RWPE2 (cell line): ENCODE data around the gene ADAMTS4.

ENCODE experiments used
- ATAC-seq: fragments of 200-7000 bp; cut with Tn5 transposase; 3 replicates; pipeline ENCODE4 v1.9.1; 2021; ENCODE audit warnings: low read depth
- DNase-seq: peaks from one replicate; pipeline ENCODE4 v3.0.0-alpha.2; 2020; ENCODE audit warnings: low spot score
- H3K27ac ChIP-seq: fragments of 450-650 bp; 2 replicates; pipeline ENCODE4 v1.5.1; 2017; ENCODE audit warnings: mild to moderate bottlenecking; ENCODE audit not compliant: poor library complexity, severe bottlenecking
- H3K27me3 ChIP-seq: fragments of 250-450 bp; sonication (Bioruptor Pico); 2 replicates; pipeline ENCODE4 v1.5.1; 2021; ENCODE audit warnings: mild to moderate bottlenecking, moderate library complexity; ENCODE audit not compliant: insufficient read depth, poor library complexity, severe bottlenecking
- H3K36me3 ChIP-seq: fragments of 250-450 bp; sonication (Bioruptor Pico); 2 replicates; pipeline ENCODE4 v1.5.1; 2020; ENCODE audit warnings: low read depth, mild to moderate bottlenecking, moderate library complexity
- H3K4me1 ChIP-seq: fragments of 250-450 bp; sonication (Bioruptor Pico); 2 replicates; pipeline ENCODE4 v1.5.1; 2021; ENCODE audit warnings: mild to moderate bottlenecking, moderate library complexity; ENCODE audit not compliant: insufficient read depth, poor library complexity, severe bottlenecking
- H3K4me3 ChIP-seq: fragments of 250-450 bp; sonication (Bioruptor Pico); 2 replicates; pipeline ENCODE4 v1.5.1; 2021; ENCODE audit warnings: mild to moderate bottlenecking, moderate library complexity; ENCODE audit not compliant: severe bottlenecking
- H3K9me3 ChIP-seq: fragments of 250-450 bp; sonication (Bioruptor Pico); 2 replicates; pipeline ENCODE4 v1.5.1; 2021; ENCODE audit warnings: mild to moderate bottlenecking, moderate library complexity; ENCODE audit not compliant: severe bottlenecking
- TF ChIP-seq, protein P1 (sequence below): fragments of 450-650 bp; IDR thresholded peaks from one replicate; pipeline ENCODE4 v1.5.1; 2017; ENCODE audit warnings: mild to moderate bottlenecking, moderate library complexity; ENCODE audit not compliant: poor library complexity, severe bottlenecking

Gene ADAMTS4

DNA sequence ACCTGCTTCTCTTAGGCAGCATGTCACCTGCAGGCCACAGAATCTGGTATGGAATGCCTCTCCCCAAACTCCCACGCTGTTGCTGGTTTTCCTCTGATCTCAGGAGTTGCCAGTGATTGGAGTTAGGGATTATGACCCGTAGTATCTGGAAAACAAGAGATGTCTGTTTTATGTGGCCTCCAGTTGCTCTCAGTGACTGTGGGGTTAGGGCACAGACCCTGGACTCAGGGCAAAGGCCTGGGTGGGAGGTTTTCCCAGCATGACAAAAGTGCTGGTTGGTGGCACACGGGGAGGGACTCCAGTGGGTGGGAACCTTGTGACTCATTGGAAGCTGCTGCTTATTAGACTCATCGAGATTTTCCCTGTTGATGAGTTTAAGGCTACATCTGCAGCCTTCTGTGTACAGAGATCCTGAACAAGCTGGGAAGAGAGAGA, 39.2 kb upstream of the ADAMTS4 start, which contains the start of gene NR1I3:
Gene NR1I3 (minus strand): TSS at position 165 of the 435 bp plus-strand sequence. CDS start 1,638 bp downstream, outside the sequence.
- H3K27ac ChIP-seq: no peak within 1 kb of the TSS
- no peaks in the 10 kb centered on the region for H3K4me1 ChIP-seq
- H3K4me3 ChIP-seq: no peak within 1 kb of the TSS
- no peaks in the 10 kb centered on the region for H3K36me3 ChIP-seq
- TF ChIP-seq, protein P1, sequence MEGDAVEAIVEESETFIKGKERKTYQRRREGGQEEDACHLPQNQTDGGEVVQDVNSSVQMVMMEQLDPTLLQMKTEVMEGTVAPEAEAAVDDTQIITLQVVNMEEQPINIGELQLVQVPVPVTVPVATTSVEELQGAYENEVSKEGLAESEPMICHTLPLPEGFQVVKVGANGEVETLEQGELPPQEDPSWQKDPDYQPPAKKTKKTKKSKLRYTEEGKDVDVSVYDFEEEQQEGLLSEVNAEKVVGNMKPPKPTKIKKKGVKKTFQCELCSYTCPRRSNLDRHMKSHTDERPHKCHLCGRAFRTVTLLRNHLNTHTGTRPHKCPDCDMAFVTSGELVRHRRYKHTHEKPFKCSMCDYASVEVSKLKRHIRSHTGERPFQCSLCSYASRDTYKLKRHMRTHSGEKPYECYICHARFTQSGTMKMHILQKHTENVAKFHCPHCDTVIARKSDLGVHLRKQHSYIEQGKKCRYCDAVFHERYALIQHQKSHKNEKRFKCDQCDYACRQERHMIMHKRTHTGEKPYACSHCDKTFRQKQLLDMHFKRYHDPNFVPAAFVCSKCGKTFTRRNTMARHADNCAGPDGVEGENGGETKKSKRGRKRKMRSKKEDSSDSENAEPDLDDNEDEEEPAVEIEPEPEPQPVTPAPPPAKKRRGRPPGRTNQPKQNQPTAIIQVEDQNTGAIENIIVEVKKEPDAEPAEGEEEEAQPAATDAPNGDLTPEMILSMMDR: no peak
- H3K9me3 ChIP-seq: no peaks in the 10 kb centered on the region
- ATAC-seq (peak; percentile 14; the same call in 1 of the 3 replicates), DNase-seq (no peak)
- no peaks in the 10 kb centered on the region for H3K27me3 ChIP-seq

DNA sequence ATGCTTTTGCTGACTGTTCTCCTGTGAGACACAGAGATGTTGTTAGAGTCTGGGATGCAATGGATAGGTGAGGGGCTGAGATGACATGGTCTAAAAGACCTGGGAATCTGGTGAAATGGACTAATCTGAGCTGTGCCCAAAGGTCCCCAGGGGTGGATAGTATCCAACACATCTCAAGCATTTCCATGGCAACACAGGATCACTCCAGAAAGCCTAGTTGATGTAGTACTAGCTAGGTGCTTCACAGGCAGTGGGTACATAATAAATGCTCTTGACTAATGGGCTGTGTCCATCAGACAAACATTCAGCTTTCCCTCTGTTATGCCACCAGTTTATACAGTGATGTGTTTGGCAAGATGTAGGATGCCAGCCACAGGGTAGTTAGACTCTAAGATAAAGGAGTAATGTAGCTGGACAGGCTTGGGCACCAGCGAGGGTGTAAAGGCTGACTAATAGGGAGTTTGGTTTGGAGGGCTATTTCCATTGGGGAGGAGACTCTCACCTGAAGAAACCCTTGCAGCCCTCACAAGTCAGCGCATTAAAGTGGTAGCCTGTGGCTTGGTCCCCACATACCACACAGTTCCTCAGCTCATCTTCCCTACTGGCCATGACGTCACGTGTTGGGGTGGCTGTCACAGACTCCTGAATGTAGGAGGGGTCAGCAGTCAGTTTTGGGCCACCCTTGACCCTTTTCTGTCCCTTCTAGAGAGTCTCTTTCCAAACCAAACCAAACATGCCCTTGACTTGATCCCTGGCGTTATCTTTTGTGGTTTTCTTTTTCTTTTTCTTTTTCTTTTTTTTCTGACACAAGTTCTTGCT, 37.3 kb upstream of the ADAMTS4 start:
- Histone ChIP-seq H3K4me3 (no peak overlapping the region), H3K36me3 (no peaks in the 10 kb centered on the region), H3K4me1 (no peaks in the 10 kb centered on the region), H3K9me3 (no peaks in the 10 kb centered on the region), H3K27me3 (no peaks in the 10 kb centered on the region), H3K27ac (no peak overlapping the region)
- peak; percentile 19; the same call in 1 of the 3 replicates for ATAC-seq
- no peak for DNase-seq
- TF ChIP-seq, protein P1: no peak

DNA sequence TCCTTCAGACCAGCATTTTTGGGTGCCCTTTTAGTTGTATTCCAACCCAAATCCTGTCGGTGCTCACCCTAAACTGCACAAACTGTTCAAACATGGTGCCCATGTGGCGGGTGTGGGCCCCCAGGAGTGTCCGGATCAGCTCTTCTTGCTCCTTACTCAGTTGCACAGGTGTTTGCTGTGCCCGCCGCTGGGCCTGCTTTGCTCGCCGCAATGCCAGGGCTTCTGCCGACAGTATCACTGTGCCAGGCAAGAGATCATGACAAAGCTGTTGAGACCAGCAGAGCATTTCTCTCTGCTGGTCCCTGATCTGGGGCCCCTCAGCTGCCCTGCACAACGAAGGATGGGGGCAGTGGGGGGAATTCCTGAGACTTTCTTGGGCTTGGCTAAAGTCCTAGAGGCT, 34.2 kb upstream of the ADAMTS4 start:
- DNase-seq: no peak
- Histone ChIP-seq H3K36me3 (peaks cover 12% of the 10 kb centered on the region), H3K4me1 (no peaks in the 10 kb centered on the region), H3K9me3 (no peaks in the 10 kb centered on the region), H3K27ac (no peak overlapping the region), H3K27me3 (no peaks in the 10 kb centered on the region), H3K4me3 (no peak overlapping the region)
- TF ChIP-seq, protein P1: no peak
- no peak for ATAC-seq

DNA sequence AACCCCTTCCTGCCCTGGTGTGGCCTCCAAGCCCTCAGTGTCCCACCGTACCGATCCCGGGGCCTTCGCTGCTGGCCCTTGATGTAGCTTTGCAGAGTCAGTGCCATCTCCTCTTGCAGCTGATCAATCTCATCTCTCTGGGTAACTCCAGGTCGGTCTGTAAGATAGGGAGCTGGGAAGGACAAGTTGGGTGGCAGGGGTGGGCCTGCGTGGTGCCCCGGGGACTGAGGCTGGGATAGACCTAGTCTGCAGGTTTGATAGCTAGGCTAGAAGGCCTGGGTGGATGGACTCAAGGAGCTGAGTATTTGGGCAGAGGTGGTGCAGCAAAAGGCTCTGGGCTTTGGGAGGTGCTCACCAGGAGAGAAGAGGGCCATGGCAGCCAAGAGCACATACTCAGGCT, 31.9 kb upstream of the ADAMTS4 start:
- Histone ChIP-seq H3K27ac (no peak overlapping the region), H3K4me1 (peaks cover 13% of the 10 kb centered on the region), H3K27me3 (no peaks in the 10 kb centered on the region), H3K9me3 (no peaks in the 10 kb centered on the region), H3K36me3 (peaks cover 14% of the 10 kb centered on the region), H3K4me3 (no peak overlapping the region)
- no peak for DNase-seq
- ATAC-seq: no peak
- TF ChIP-seq, protein P1: no peak

DNA sequence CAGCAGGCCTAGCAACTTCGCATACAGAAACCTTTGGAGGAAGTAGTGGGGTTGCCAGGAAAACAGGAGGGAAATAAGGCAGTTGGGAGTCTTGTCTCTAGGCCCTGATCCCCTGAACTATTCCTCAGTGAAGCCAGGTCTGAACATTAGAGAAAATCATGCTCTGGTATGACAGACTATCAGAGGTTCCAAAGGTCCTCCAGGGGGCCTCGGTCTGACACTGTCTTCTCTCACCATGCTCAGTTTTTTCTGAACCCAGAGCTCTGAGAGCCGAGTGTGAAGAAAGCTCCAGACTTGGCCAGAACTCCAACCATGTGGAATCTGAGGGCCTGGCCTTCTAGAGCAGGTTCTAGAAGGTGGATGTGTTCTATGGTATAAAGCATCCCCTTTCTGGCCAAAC, 31.0 kb upstream of the ADAMTS4 start:
- no peaks in the 10 kb centered on the region for H3K9me3 ChIP-seq
- H3K4me1 ChIP-seq: peaks cover 13% of the 10 kb centered on the region

More for the DNA sequence above, 31.0 kb upstream of the ADAMTS4 start:
- DNase-seq (no peak), ATAC-seq (no peak)
- TF ChIP-seq, protein P1: no peak
- Histone ChIP-seq H3K36me3 (peaks cover 14% of the 10 kb centered on the region), H3K4me3 (no peak overlapping the region), H3K27me3 (no peaks in the 10 kb centered on the region), H3K27ac (no peak overlapping the region)
